Measurements from ENCODE around the gene TRMT44. TPM values are rescaled to one million over a fixed set of nuclear protein-coding genes. Genes with fewer than 3 reads are reported as not detected.

Gene TRMT44
- 10 to 100 TPM; 26.7 TPM for total RNA-seq

GRCh38 chr4:8440492-8441311 lies at the start of gene TRMT44, which contains the start of gene ACOX3:
Gene TRMT44, plus strand, starts transcription at chr4:8440777. Its CDS starts 46 bp downstream, at chr4:8440823.
Gene ACOX3, minus strand, starts transcription at chr4:8440723. Its CDS starts 24,202 bp downstream, at chr4:8416521.
- Mint-ChIP-seq H3K27me3 (ENCODE audit: low read depth) (no peaks in the 10 kb centered on the region), H3K27ac (peak within 1 kb of the TSS; percentile 97), H3K9me3 (no peaks in the 10 kb centered on the region), H3K4me3 (peak within 1 kb of the TSS; percentile 86 to 93), H3K4me1 (ENCODE audit: low read depth) (peaks cover 87% of the 10 kb centered on the region), H3K36me3 (ENCODE audit: insufficient read depth in 2 of 2) (peaks cover 5 to 8% of the 10 kb centered on the region in 2 donors)
- DNase-seq = peak; percentile 93 to 99
- peak; percentile 95 to 97 for ATAC-seq (replicated peaks in 1 of 2)

GRCh38 chr4:8391071-8391470 lies 49.5 kb upstream of the TRMT44 start:
- no peak overlapping the region for H3K4me3 Mint-ChIP-seq
- H3K27ac Mint-ChIP-seq = no peak overlapping the region
- H3K36me3 Mint-ChIP-seq (ENCODE audit: insufficient read depth in 2 of 2) = peaks cover 2 to 9% of the 10 kb centered on the region in 2 donors
- peaks cover 10% of the 10 kb centered on the region for H3K4me1 Mint-ChIP-seq (ENCODE audit: low read depth)
- H3K9me3 Mint-ChIP-seq = no peaks in the 10 kb centered on the region
- no peaks in the 10 kb centered on the region for H3K27me3 Mint-ChIP-seq (ENCODE audit: low read depth)
- no peak for ATAC-seq (replicated peaks in 1 of 2)
- no peak for DNase-seq

- Mint-ChIP-seq H3K4me3 (peak overlapping the region in 1 of 2 donors; percentile 44), H3K9me3 (no peaks in the 10 kb centered on the region), H3K27me3 (ENCODE audit: low read depth) (no peaks in the 10 kb centered on the region), H3K27ac (peak overlapping the region; percentile 46), H3K36me3 (ENCODE audit: insufficient read depth in 2 of 2) (peaks cover 2 to 9% of the 10 kb centered on the region in 2 donors), H3K4me1 (ENCODE audit: low read depth) (peaks cover 10% of the 10 kb centered on the region)
- DNase-seq (peak; percentile 18 to 45), ATAC-seq (replicated peaks in 1 of 2) (peak in 1 of 2 donors; percentile 65)
These were observed 48.6 kb upstream of the TRMT44 start for GRCh38 chr4:8391972-8392371.

- no peaks in the 10 kb centered on the region for H3K27me3 Mint-ChIP-seq (ENCODE audit: low read depth)
- peak overlapping the region; percentile 91 for H3K27ac Mint-ChIP-seq
- H3K36me3 Mint-ChIP-seq (ENCODE audit: insufficient read depth in 2 of 2) = peaks cover 2 to 8% of the 10 kb centered on the region in 2 donors
- DNase-seq (peak in 1 of 2 donors; percentile 11), ATAC-seq (replicated peaks in 1 of 2) (no peak)
- H3K4me1 Mint-ChIP-seq (ENCODE audit: low read depth) = peaks cover 10% of the 10 kb centered on the region
- peak overlapping the region in 1 of 2 donors; percentile 25 for H3K4me3 Mint-ChIP-seq
- no peaks in the 10 kb centered on the region for H3K9me3 Mint-ChIP-seq
These were observed 47.9 kb upstream of the TRMT44 start for GRCh38 chr4:8392591-8393190.

GRCh38 chr4:8393593-8394038 lies 47.0 kb upstream of the TRMT44 start:
- ATAC-seq (replicated peaks in 1 of 2) (peak; percentile 32 to 86), DNase-seq (peak in 1 of 2 donors; percentile 16)
- Mint-ChIP-seq H3K27ac (peak overlapping the region; percentile 91), H3K4me1 (ENCODE audit: low read depth) (peaks cover 10% of the 10 kb centered on the region), H3K4me3 (peak overlapping the region in 1 of 2 donors; percentile 65), H3K9me3 (no peaks in the 10 kb centered on the region), H3K27me3 (ENCODE audit: low read depth) (no peaks in the 10 kb centered on the region), H3K36me3 (ENCODE audit: insufficient read depth in 2 of 2) (peaks cover 2 to 8% of the 10 kb centered on the region in 2 donors)

GRCh38 chr4:8394061-8394519 lies 46.5 kb upstream of the TRMT44 start:
- peaks cover 10% of the 10 kb centered on the region for H3K4me1 Mint-ChIP-seq (ENCODE audit: low read depth)
- H3K4me3 Mint-ChIP-seq = no peak overlapping the region
- H3K9me3 Mint-ChIP-seq = no peaks in the 10 kb centered on the region
- no peak overlapping the region for H3K27ac Mint-ChIP-seq
- no peaks in the 10 kb centered on the region for H3K27me3 Mint-ChIP-seq (ENCODE audit: low read depth)
- H3K36me3 Mint-ChIP-seq (ENCODE audit: insufficient read depth in 2 of 2) = peaks cover 2 to 8% of the 10 kb centered on the region in 2 donors
- ATAC-seq (replicated peaks in 1 of 2) (no peak), DNase-seq (no peak)

- Mint-ChIP-seq H3K27ac (no peak overlapping the region), H3K4me3 (no peak overlapping the region), H3K36me3 (ENCODE audit: insufficient read depth in 2 of 2) (peaks cover 2 to 8% of the 10 kb centered on the region in 2 donors)
These were observed 45.8 kb upstream of the TRMT44 start for GRCh38 chr4:8394806-8395205.

GRCh38 chr4:8395504-8396296 lies 44.9 kb upstream of the TRMT44 start:
- H3K27me3 Mint-ChIP-seq (ENCODE audit: low read depth) = no peaks in the 10 kb centered on the region

More at GRCh38 chr4:8394806-8395205, 45.8 kb upstream of the TRMT44 start:
- ATAC-seq (replicated peaks in 1 of 2) = no peak
- DNase-seq = no peak
- Mint-ChIP-seq H3K9me3 (no peaks in the 10 kb centered on the region), H3K4me1 (ENCODE audit: low read depth) (peaks cover 10% of the 10 kb centered on the region), H3K27me3 (ENCODE audit: low read depth) (no peaks in the 10 kb centered on the region)

GRCh38 chr4:8396762-8397406 lies 43.7 kb upstream of the TRMT44 start:
- H3K4me3 Mint-ChIP-seq = no peak overlapping the region
- DNase-seq (no peak), ATAC-seq (replicated peaks in 1 of 2) (no peak)
- H3K27ac Mint-ChIP-seq = no peak overlapping the region
- peaks cover 2 to 4% of the 10 kb centered on the region in 2 donors for H3K36me3 Mint-ChIP-seq (ENCODE audit: insufficient read depth in 2 of 2)
- H3K9me3 Mint-ChIP-seq = no peaks in the 10 kb centered on the region
- no peaks in the 10 kb centered on the region for H3K27me3 Mint-ChIP-seq (ENCODE audit: low read depth)
- H3K4me1 Mint-ChIP-seq (ENCODE audit: low read depth) = peaks cover 9% of the 10 kb centered on the region

More at GRCh38 chr4:8395504-8396296, 44.9 kb upstream of the TRMT44 start:
- no peak overlapping the region for H3K4me3 Mint-ChIP-seq
- ATAC-seq (replicated peaks in 1 of 2) (no peak), DNase-seq (no peak)
- no peaks in the 10 kb centered on the region for H3K9me3 Mint-ChIP-seq
- no peak overlapping the region for H3K27ac Mint-ChIP-seq
- peaks cover 2 to 8% of the 10 kb centered on the region in 2 donors for H3K36me3 Mint-ChIP-seq (ENCODE audit: insufficient read depth in 2 of 2)
- peaks cover 10% of the 10 kb centered on the region for H3K4me1 Mint-ChIP-seq (ENCODE audit: low read depth)

- no peak for ATAC-seq (replicated peaks in 1 of 2)
- Mint-ChIP-seq H3K36me3 (ENCODE audit: insufficient read depth in 2 of 2) (peaks cover 0 to 2% of the 10 kb centered on the region in 2 donors), H3K27me3 (ENCODE audit: low read depth) (no peaks in the 10 kb centered on the region), H3K9me3 (no peaks in the 10 kb centered on the region), H3K27ac (no peak overlapping the region), H3K4me3 (no peak overlapping the region), H3K4me1 (ENCODE audit: low read depth) (no peaks in the 10 kb centered on the region)
- no peak for DNase-seq
These were observed 42.2 kb upstream of the TRMT44 start for GRCh38 chr4:8398347-8398746.

- no peak for ATAC-seq (replicated peaks in 1 of 2)
- Mint-ChIP-seq H3K36me3 (ENCODE audit: insufficient read depth in 2 of 2) (no peaks in the 10 kb centered on the region), H3K4me3 (no peak overlapping the region), H3K27ac (no peak overlapping the region), H3K27me3 (ENCODE audit: low read depth) (no peaks in the 10 kb centered on the region), H3K4me1 (ENCODE audit: low read depth) (no peaks in the 10 kb centered on the region), H3K9me3 (no peaks in the 10 kb centered on the region)
- no peak for DNase-seq
These were observed 41.3 kb upstream of the TRMT44 start for GRCh38 chr4:8399298-8399697.

GRCh38 chr4:8400632-8401325 lies 39.8 kb upstream of the TRMT44 start:
- Mint-ChIP-seq H3K36me3 (ENCODE audit: insufficient read depth in 2 of 2) (peaks cover 0 to 2% of the 10 kb centered on the region in 2 donors), H3K27me3 (ENCODE audit: low read depth) (no peaks in the 10 kb centered on the region), H3K9me3 (no peaks in the 10 kb centered on the region), H3K27ac (no peak overlapping the region), H3K4me3 (no peak overlapping the region), H3K4me1 (ENCODE audit: low read depth) (no peaks in the 10 kb centered on the region)
- no peak for DNase-seq
- no peak for ATAC-seq (replicated peaks in 1 of 2)
